Breast epithelium (tissue), 3 donors: ENCODE data around the gene HCRTR2.

ENCODE experiments used
- POLR2AphosphoS5 ChIP-seq, 3 donors: sonication (generic); formaldehyde crosslinking; IDR thresholded peaks; one replicate each; pipeline ENCODE4 v1.6.1; 2017; ENCODE audit warnings: antibody characterized with exemption in 3 of 3
- TF ChIP-seq, protein P1 (sequence below), 3 donors: fragments of 450-650 bp; IDR thresholded peaks; one replicate each; pipeline ENCODE4 v1.5.1; 2016 to 2017; ENCODE audit warnings: antibody characterized with exemption in 3 of 3, mild to moderate bottlenecking in 3 of 3, moderate library complexity in 3 of 3

- TF ChIP-seq POLR2AphosphoS5 (IDR thresholded peaks at IDR 0.05) = no peak
- TF ChIP-seq, protein P1, sequence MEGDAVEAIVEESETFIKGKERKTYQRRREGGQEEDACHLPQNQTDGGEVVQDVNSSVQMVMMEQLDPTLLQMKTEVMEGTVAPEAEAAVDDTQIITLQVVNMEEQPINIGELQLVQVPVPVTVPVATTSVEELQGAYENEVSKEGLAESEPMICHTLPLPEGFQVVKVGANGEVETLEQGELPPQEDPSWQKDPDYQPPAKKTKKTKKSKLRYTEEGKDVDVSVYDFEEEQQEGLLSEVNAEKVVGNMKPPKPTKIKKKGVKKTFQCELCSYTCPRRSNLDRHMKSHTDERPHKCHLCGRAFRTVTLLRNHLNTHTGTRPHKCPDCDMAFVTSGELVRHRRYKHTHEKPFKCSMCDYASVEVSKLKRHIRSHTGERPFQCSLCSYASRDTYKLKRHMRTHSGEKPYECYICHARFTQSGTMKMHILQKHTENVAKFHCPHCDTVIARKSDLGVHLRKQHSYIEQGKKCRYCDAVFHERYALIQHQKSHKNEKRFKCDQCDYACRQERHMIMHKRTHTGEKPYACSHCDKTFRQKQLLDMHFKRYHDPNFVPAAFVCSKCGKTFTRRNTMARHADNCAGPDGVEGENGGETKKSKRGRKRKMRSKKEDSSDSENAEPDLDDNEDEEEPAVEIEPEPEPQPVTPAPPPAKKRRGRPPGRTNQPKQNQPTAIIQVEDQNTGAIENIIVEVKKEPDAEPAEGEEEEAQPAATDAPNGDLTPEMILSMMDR (IDR thresholded peaks at IDR 0.05) = no peak
These were observed at the start of gene HCRTR2 for GRCh38 chr6:55174211-55175026.
